ENCODE data around the gene IL21R. TPM values are rescaled to one million over a fixed set of nuclear protein-coding genes. Genes with fewer than 3 reads are reported as not detected.
"Not testable (repeated sequence)": the region's sequence is repeated elsewhere in the genome, so short reads cannot be mapped to it uniquely, and the experiment has no call there.

The IL21R gene
- total and polyA plus RNA-seq, 11 donors, result 0.04 to 6.0 (median 0.26) TPM; not detected in 1

DNA sequence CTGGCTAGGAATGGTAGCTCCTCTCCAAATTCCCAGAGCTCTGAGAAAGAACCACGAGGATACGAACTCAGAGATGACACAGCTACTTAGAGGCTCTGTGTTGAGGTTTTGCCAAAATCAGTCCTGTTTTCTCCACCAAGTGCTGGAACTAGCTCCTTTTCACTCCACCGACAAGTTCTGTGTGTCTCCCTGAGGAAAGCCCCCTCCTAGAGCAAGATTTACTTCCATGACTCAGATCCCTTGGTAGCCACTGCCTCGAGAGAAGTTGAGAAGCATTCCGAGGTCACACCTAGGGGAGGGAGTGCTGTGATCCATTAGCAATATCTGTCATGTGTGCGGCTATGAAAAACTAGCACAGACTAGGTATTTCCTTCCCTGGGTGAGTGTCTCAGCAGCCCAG is 30.6 kb downstream of the IL21R start:
- TF ChIP-seq POLR2A (IDR thresholded peaks at IDR 0.05) (no peak), CTCF (IDR thresholded peaks at IDR 0.05) (no peak)
- H3K9me3 ChIP-seq, result no peaks in the 10 kb centered on the region
- WGBS, 4 donors, result 40 to 47% (median 44%) methylated on average over 6 of the region's 6 CpGs
- peaks cover 0 to 26% (median 0%) of the 10 kb centered on the region in 9 donors for H3K27me3 ChIP-seq
- intact Hi-C loops (cut with DNase I), result no loop called here
- H3K36me3 ChIP-seq, result peaks cover 0 to 6% (median 0%) of the 10 kb centered on the region in 9 donors
- H3K4me1 ChIP-seq, result peaks cover 0 to 28% (median 0%) of the 10 kb centered on the region in 12 donors
- no peak overlapping the region for H3K27ac ChIP-seq
- H3K4me3 ChIP-seq, result no peak overlapping the region
- DNase-seq (peak in 1 of 5 donors; percentile 4), ATAC-seq (no peak)

- ATAC-seq; H3K27ac ChIP-seq; DNase-seq; H3K9me3 ChIP-seq; intact Hi-C loops (cut with DNase I); H3K4me3 ChIP-seq: not testable (repeated sequence)
- 72 to 80% (median 75%) methylated on average over 5 of the region's 5 CpGs for WGBS, 4 donors
- peaks cover 0 to 28% (median 0%) of the 10 kb centered on the region in 12 donors for H3K4me1 ChIP-seq
- peaks cover 0 to 23% (median 0%) of the 10 kb centered on the region in 9 donors for H3K27me3 ChIP-seq
- H3K36me3 ChIP-seq, result peaks cover 0 to 11% (median 0%) of the 10 kb centered on the region in 9 donors
Observed at GRCh38 chr16:27433191-27433590, 31.2 kb downstream of the IL21R start.

DNA sequence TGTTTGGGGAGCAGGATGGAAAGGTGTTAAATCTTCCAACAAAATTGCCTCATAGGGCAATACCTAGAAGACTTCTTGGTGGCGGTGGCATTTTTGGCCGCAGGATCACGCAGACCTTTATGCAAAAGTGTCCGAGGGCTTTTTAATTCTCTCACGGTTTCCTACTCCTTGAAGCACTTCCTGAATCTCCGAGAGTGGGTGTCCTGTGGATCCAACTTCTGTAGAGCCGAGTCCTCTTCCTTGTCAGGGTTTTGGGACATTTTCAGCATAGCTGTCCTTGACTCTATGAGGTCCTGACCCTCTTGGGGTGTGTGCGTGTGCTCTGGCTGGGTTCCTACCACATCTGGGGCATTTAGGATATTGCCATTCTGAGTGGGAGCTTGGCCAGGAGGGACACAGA is 31.7 kb downstream of the IL21R start:
- TF ChIP-seq CTCF (IDR thresholded peaks at IDR 0.05), result no peak
- TF ChIP-seq POLR2A (IDR thresholded peaks at IDR 0.05), result no peak
- Histone ChIP-seq H3K27ac (no peak overlapping the region), H3K27me3 (peaks cover 0 to 19% (median 0%) of the 10 kb centered on the region in 9 donors), H3K9me3 (no peaks in the 10 kb centered on the region), H3K4me3 (no peak overlapping the region), H3K4me1 (peaks cover 0 to 28% (median 0%) of the 10 kb centered on the region in 12 donors), H3K36me3 (peaks cover 0 to 11% (median 0%) of the 10 kb centered on the region in 9 donors)
- ATAC-seq (no peak), DNase-seq (peak in 2 of 5 donors; percentile 1 to 5)
- WGBS, 4 donors, result 57 to 74% (median 65%) methylated on average over 8 of the region's 8 CpGs
- intact Hi-C loops (cut with DNase I), result no loop called here

- H3K36me3 ChIP-seq, result peaks cover 0 to 13% (median 0%) of the 10 kb centered on the region in 9 donors
- no peaks in the 10 kb centered on the region for H3K9me3 ChIP-seq
- H3K4me1 ChIP-seq, result peaks cover 0 to 28% (median 0%) of the 10 kb centered on the region in 12 donors
- no peak overlapping the region for H3K27ac ChIP-seq
- WGBS, 4 donors, result 82 to 87% (median 84%) methylated on average over 13 to 16 of the region's 16 CpGs
- ATAC-seq, result no peak
- peaks cover 0 to 14% (median 0%) of the 10 kb centered on the region in 9 donors for H3K27me3 ChIP-seq
- intact Hi-C loops (cut with DNase I), result no loop called here
- H3K4me3 ChIP-seq, result no peak overlapping the region
- peak in 3 of 5 donors; percentile 3 to 38 (median 12) for DNase-seq
- no peak for TF ChIP-seq POLR2A (IDR thresholded peaks at IDR 0.05)
- TF ChIP-seq CTCF (IDR thresholded peaks at IDR 0.05), result no peak
Observed at GRCh38 chr16:27434141-27435051, 32.4 kb downstream of the IL21R start.

DNA sequence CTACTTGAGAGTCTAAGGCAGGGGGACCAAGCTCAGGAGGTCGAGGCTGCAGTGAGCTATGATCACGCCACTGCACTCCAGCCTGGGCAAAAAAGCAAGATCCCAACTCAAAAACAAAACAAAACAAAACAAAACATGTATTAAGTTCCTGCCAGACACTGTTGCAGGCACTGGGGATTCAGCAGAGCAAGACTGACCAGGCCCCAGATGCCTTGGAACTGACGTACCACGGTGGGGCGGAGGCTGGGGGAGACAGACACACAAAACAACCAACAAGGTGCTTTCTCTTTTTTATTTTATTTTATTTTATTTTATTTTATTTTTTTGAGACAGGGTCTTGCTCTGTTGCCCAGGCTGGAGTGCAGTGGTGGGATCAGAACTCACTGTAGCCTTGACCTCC is 33.2 kb downstream of the IL21R start:
- Histone ChIP-seq H3K27me3 (peaks cover 0 to 12% (median 0%) of the 10 kb centered on the region in 9 donors), H3K4me1 (peaks cover 0 to 23% (median 0%) of the 10 kb centered on the region in 12 donors), H3K36me3 (peaks cover 0 to 19% (median 0%) of the 10 kb centered on the region in 9 donors)
- intact Hi-C loops (cut with DNase I); H3K4me3 ChIP-seq; ATAC-seq; H3K27ac ChIP-seq; H3K9me3 ChIP-seq: not testable (repeated sequence)
- DNase-seq, result peak in 2 of 5 donors; percentile 0 to 4
- 91 to 93% (median 92%) methylated on average over 5 of the region's 5 CpGs for WGBS, 4 donors

All from heart left ventricle (tissue), 16 donors.